HG02884 (cell line): ENCODE data around the gene SERINC3.

Experiments
- ATAC-seq: cut with Tn5 transposase; IDR thresholded peaks from one replicate; pipeline ENCODE4 v1.9.1; 2021; ENCODE audit warnings: mild to moderate bottlenecking, moderate library complexity; ENCODE audit not compliant: unreplicated experiment

The SERINC3 gene

GRCh38 chr20:44468044-44468782 is 53.7 kb downstream of the SERINC3 start:
- ATAC-seq = no peak

GRCh38 chr20:44467289-44467883 is 54.5 kb downstream of the SERINC3 start:
- no peak for ATAC-seq

GRCh38 chr20:44465001-44465560 is 56.8 kb downstream of the SERINC3 start:
- no peak for ATAC-seq

- no peak for ATAC-seq
Observed at GRCh38 chr20:44464514-44464913, 57.4 kb downstream of the SERINC3 start.

- ATAC-seq = no peak
Observed at GRCh38 chr20:44463466-44463865, 58.4 kb downstream of the SERINC3 start.

- no peak for ATAC-seq
Observed at GRCh38 chr20:44461803-44462174, 60.1 kb downstream of the SERINC3 start.

- no peak for ATAC-seq
Observed at GRCh38 chr20:44461142-44461802, 60.6 kb downstream of the SERINC3 start.

GRCh38 chr20:44460795-44461141 is 61.1 kb downstream of the SERINC3 start:
- ATAC-seq = no peak

- no peak for ATAC-seq
Observed at GRCh38 chr20:44459271-44459670, 62.6 kb downstream of the SERINC3 start.

- ATAC-seq = no peak
Observed at GRCh38 chr20:44457016-44457415, 64.9 kb downstream of the SERINC3 start.

- no peak for ATAC-seq
Observed at GRCh38 chr20:44456611-44457010, 65.3 kb downstream of the SERINC3 start.

- no peak for ATAC-seq
Observed at GRCh38 chr20:44455126-44455525, 66.7 kb downstream of the SERINC3 start.

- no peak for ATAC-seq
Observed at GRCh38 chr20:44454306-44454963, 67.4 kb downstream of the SERINC3 start.

GRCh38 chr20:44450903-44451450 is 70.9 kb downstream of the SERINC3 start:
- ATAC-seq = no peak

GRCh38 chr20:44450281-44450889 is 71.5 kb downstream of the SERINC3 start:
- ATAC-seq = no peak

GRCh38 chr20:44449864-44450263 is 72.0 kb downstream of the SERINC3 start:
- ATAC-seq = no peak

- no peak for ATAC-seq
Observed at GRCh38 chr20:44448753-44449546, 72.9 kb downstream of the SERINC3 start.

- ATAC-seq = no peak
Observed at GRCh38 chr20:44447827-44448419, 73.9 kb downstream of the SERINC3 start.
